Body of pancreas (tissue), 4 donors: ENCODE results near the gene WWOX.

Experiments
- POLR2A ChIP-seq, 3 donors: fragments of 450-650 bp; IDR thresholded peaks; one replicate each; pipeline ENCODE4 v1.6.1; 2016; ENCODE audit warnings: antibody characterized with exemption in 3 of 3, mild to moderate bottlenecking in 2 of 3
- TF ChIP-seq, protein P1 (sequence below), 7 experiments: fragments of 450-650 bp in 4 of 7; fragments of 200-600 bp in 3 of 7; sonication (generic) in 3 of 7; IDR thresholded peaks; one replicate each; pipeline ENCODE4 v1.5.1; 2016 to 2019; ENCODE audit warnings: antibody characterized with exemption in 7 of 7

DNA sequence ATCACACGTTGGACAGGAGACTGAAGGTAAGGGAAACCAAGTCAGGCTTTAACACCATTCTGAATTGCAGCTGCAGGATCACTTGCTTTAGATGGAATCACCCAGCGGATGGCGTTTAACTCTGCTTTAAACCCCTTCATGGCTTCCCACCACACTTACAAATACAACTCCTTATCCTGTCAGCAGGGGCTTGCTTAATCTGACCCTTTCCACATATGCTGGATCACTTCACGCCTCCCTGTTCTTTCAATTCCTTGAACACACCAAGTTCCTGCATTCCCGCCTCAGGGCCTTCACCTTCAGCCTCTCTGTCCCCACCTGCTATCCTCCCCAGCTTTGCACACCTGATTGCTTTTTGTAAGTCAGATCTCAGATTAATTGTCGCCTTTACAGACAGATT is 1058.9 kb downstream of the WWOX start:
- TF ChIP-seq, protein P1, sequence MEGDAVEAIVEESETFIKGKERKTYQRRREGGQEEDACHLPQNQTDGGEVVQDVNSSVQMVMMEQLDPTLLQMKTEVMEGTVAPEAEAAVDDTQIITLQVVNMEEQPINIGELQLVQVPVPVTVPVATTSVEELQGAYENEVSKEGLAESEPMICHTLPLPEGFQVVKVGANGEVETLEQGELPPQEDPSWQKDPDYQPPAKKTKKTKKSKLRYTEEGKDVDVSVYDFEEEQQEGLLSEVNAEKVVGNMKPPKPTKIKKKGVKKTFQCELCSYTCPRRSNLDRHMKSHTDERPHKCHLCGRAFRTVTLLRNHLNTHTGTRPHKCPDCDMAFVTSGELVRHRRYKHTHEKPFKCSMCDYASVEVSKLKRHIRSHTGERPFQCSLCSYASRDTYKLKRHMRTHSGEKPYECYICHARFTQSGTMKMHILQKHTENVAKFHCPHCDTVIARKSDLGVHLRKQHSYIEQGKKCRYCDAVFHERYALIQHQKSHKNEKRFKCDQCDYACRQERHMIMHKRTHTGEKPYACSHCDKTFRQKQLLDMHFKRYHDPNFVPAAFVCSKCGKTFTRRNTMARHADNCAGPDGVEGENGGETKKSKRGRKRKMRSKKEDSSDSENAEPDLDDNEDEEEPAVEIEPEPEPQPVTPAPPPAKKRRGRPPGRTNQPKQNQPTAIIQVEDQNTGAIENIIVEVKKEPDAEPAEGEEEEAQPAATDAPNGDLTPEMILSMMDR (IDR thresholded peaks at IDR 0.05), result no peak
- no peak for TF ChIP-seq POLR2A (IDR thresholded peaks at IDR 0.05)
